GM21390 (cell line): ENCODE data around the gene ZDHHC16.
"Not testable (repeated sequence)": the region's sequence is repeated elsewhere in the genome, so short reads cannot be mapped to it uniquely, and the experiment has no call there.

Source experiments
- ATAC-seq: cut with Tn5 transposase; IDR thresholded peaks from one replicate; pipeline ENCODE4 v1.9.1; 2021; ENCODE audit not compliant: unreplicated experiment

ZDHHC16 gene

GRCh38 chr10:97434055-97434454 is 11.9 kb upstream of the ZDHHC16 start:
- ATAC-seq = no peak

GRCh38 chr10:97434557-97434956 is 11.4 kb upstream of the ZDHHC16 start:
- ATAC-seq = no peak

GRCh38 chr10:97435211-97435610 is 10.8 kb upstream of the ZDHHC16 start:
- no peak for ATAC-seq

GRCh38 chr10:97442277-97442676 is 3.7 kb upstream of the ZDHHC16 start:
- no peak for ATAC-seq

- no peak for ATAC-seq
These were observed 1.8 kb upstream of the ZDHHC16 start for GRCh38 chr10:97444212-97444611.

GRCh38 chr10:97445357-97445721 is 636 bp upstream of the ZDHHC16 start:
- no peak for ATAC-seq

GRCh38 chr10:97450828-97451227 is 4.9 kb downstream of the ZDHHC16 start:
- no peak for ATAC-seq

GRCh38 chr10:97451605-97452004 is 5.6 kb downstream of the ZDHHC16 start:
- no peak for ATAC-seq

- no peak for ATAC-seq
These were observed 6.4 kb downstream of the ZDHHC16 start for GRCh38 chr10:97452352-97452751.

- ATAC-seq = no peak
These were observed 8.5 kb downstream of the ZDHHC16 start for GRCh38 chr10:97454330-97455036.

GRCh38 chr10:97456034-97456685 is 10.2 kb downstream of the ZDHHC16 start:
- no peak for ATAC-seq

- ATAC-seq = no peak
These were observed 10.7 kb downstream of the ZDHHC16 start for GRCh38 chr10:97456686-97457065.

- no peak for ATAC-seq
These were observed 13.1 kb downstream of the ZDHHC16 start for GRCh38 chr10:97459111-97459510.

- ATAC-seq = no peak
These were observed 14.0 kb downstream of the ZDHHC16 start for GRCh38 chr10:97459933-97460332.

GRCh38 chr10:97462309-97462708 is 16.3 kb downstream of the ZDHHC16 start:
- no peak for ATAC-seq

- ATAC-seq = no peak
These were observed 17.6 kb downstream of the ZDHHC16 start for GRCh38 chr10:97463363-97464132.

- ATAC-seq = no peak
These were observed 18.3 kb downstream of the ZDHHC16 start for GRCh38 chr10:97464226-97464625.

- ATAC-seq = no peak
These were observed 20.0 kb downstream of the ZDHHC16 start for GRCh38 chr10:97465982-97466381.

- ATAC-seq = no peak
These were observed 20.8 kb downstream of the ZDHHC16 start for GRCh38 chr10:97466755-97467154.

GRCh38 chr10:97468162-97468561 is 22.2 kb downstream of the ZDHHC16 start:
- no peak for ATAC-seq

GRCh38 chr10:97468781-97469180 is 22.8 kb downstream of the ZDHHC16 start:
- not testable (repeated sequence) for ATAC-seq

- ATAC-seq = no peak
These were observed 28.9 kb downstream of the ZDHHC16 start for GRCh38 chr10:97474918-97475317.
